ENCODE measurements around the gene MAPT.

GRCh38 chr17:45973099-45973780, 78.9 kb downstream of the MAPT start:
- TF ChIP-seq MAX (IDR thresholded peaks at IDR 0.05) (no peak), EP300 (IDR thresholded peaks at IDR 0.05; ENCODE audit: borderline replicate concordance) (no peak), EGR1 (IDR thresholded peaks at IDR 0.05) (no peak)

Measured in Ishikawa (cell line).